ENCODE results near the gene GDAP2.

GDAP2 gene

GRCh38 chr1:117842408-117843170 is 86.8 kb downstream of the GDAP2 start:
- no peak for DNase-seq

GRCh38 chr1:117841117-117841650 is 88.2 kb downstream of the GDAP2 start:
- no peak for DNase-seq

GRCh38 chr1:117838911-117839310 is 90.5 kb downstream of the GDAP2 start:
- DNase-seq = no peak

GRCh38 chr1:117836069-117836468 is 93.4 kb downstream of the GDAP2 start:
- DNase-seq = no peak

GRCh38 chr1:117834416-117834815 is 95.0 kb downstream of the GDAP2 start:
- DNase-seq = no peak

GRCh38 chr1:117832453-117832852 is 97.0 kb downstream of the GDAP2 start:
- DNase-seq = no peak

- DNase-seq = no peak
Measured at GRCh38 chr1:117830222-117830621, 99.2 kb downstream of the GDAP2 start.

- no peak for DNase-seq
Measured at GRCh38 chr1:117828201-117828600, 101.2 kb downstream of the GDAP2 start.

GRCh38 chr1:117826540-117827078 is 102.8 kb downstream of the GDAP2 start:
- DNase-seq = peak in 1 of 56 donors; percentile 3

GRCh38 chr1:117826119-117826518 is 103.3 kb downstream of the GDAP2 start:
- DNase-seq = no peak

GRCh38 chr1:117825414-117825813 is 104.0 kb downstream of the GDAP2 start:
- no peak for DNase-seq

GRCh38 chr1:117824616-117825015 is 104.8 kb downstream of the GDAP2 start:
- DNase-seq = no peak

- DNase-seq = no peak
Measured at GRCh38 chr1:117821774-117822482, 107.5 kb downstream of the GDAP2 start.

- DNase-seq = no peak
Measured at GRCh38 chr1:117821382-117821755, 108.1 kb downstream of the GDAP2 start.

- no peak for DNase-seq
Measured at GRCh38 chr1:117820694-117821381, 108.6 kb downstream of the GDAP2 start.

GRCh38 chr1:117820096-117820495 is 109.3 kb downstream of the GDAP2 start:
- no peak for DNase-seq

- DNase-seq = no peak
Measured at GRCh38 chr1:117819301-117819700, 110.1 kb downstream of the GDAP2 start.

- DNase-seq = no peak
Measured at GRCh38 chr1:117818456-117818855, 111.0 kb downstream of the GDAP2 start.

- no peak for DNase-seq
Measured at GRCh38 chr1:117817629-117818028, 111.8 kb downstream of the GDAP2 start.

GRCh38 chr1:117815926-117816325 is 113.5 kb downstream of the GDAP2 start:
- no peak for DNase-seq

GRCh38 chr1:117814856-117815797 is 114.3 kb downstream of the GDAP2 start:
- no peak for DNase-seq
